Parathyroid adenoma (tissue), 2 donors: ENCODE measurements around the gene MTFP1.
"Not testable (repeated sequence)": the region's sequence is repeated elsewhere in the genome, so short reads cannot be mapped to it uniquely, and the experiment has no call there.

ENCODE experiments used
- H2AFZ ChIP-seq: fragments of 300-600 bp; sonication (generic); one replicate; pipeline ENCODE4 v1.7.0; 2017; ENCODE audit warnings: antibody characterized with exemption, mild to moderate bottlenecking
- H3K27ac ChIP-seq: fragments of 300-600 bp; sonication (generic); one replicate; pipeline ENCODE4 v1.7.0; 2017
- H3K27me3 ChIP-seq: fragments of 300-600 bp; sonication (generic); one replicate; pipeline ENCODE4 v1.7.0; 2017; ENCODE audit warnings: low read length; ENCODE audit not compliant: control insufficient read depth, insufficient read depth
- H3K36me3 ChIP-seq: fragments of 300-600 bp; sonication (generic); one replicate; pipeline ENCODE4 v1.7.0; 2017; ENCODE audit warnings: low read length; ENCODE audit not compliant: control insufficient read depth, insufficient read depth
- H3K4me1 ChIP-seq: fragments of 300-600 bp; sonication (generic); one replicate; pipeline ENCODE4 v1.7.0; 2017; ENCODE audit warnings: control low read depth
- H3K4me2 ChIP-seq: fragments of 300-600 bp; sonication (generic); one replicate; pipeline ENCODE4 v1.7.0; 2017; ENCODE audit warnings: low read length
- H3K4me3 ChIP-seq: fragments of 300-600 bp; sonication (generic); one replicate; pipeline ENCODE4 v1.7.0; 2017; ENCODE audit warnings: low read depth, low read length
- H3K79me2 ChIP-seq: fragments of 300-600 bp; sonication (generic); one replicate; pipeline ENCODE4 v1.7.0; 2017; ENCODE audit warnings: control low read depth
- H3K9ac ChIP-seq: fragments of 300-600 bp; sonication (generic); one replicate; pipeline ENCODE4 v1.7.0; 2017; ENCODE audit warnings: mild to moderate bottlenecking
- H3K9me3 ChIP-seq: fragments of 300-600 bp; sonication (generic); one replicate; pipeline ENCODE4 v1.7.0; 2017; ENCODE audit warnings: low read length; ENCODE audit not compliant: control insufficient read depth
- TF ChIP-seq, protein P1 (sequence below): fragments of 300-600 bp; sonication (generic); IDR thresholded peaks from one replicate; pipeline ENCODE4 v1.7.0; 2017; ENCODE audit warnings: antibody characterized with exemption, mild to moderate bottlenecking
- donor health status: primary hyperparathyroidism.

MTFP1 gene

DNA sequence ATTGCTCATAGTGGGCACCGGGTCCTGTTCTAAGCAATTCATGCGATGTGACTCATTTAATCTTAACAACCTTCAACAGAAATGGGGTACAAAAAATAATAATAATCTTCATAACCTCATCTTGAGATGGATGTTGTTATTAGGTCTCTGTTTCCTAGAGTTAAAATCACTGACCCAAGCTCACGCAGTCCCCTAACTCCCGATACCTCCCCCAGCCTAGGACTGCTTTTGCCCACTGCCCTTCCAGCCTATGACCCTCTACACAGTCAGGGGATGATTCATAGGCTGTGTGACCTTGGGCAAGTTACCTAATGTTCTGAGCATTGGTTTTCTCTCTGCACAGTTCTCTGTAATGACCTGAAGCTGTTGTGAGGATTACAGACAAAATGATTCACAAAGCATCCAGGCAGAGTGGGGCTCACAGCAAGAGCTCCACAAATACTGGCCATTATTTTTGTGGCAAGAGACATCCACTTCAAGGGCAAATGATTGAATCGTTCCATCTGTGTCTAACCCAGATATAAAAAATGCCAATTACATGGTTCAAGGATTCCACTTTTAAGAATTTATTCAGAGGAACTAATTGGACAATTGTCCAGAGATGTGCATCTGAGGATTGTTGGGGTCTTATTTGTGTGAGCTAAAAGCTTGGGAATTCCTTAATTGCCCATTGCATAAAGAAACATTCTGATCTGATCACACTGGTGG lies 20.0 kb downstream of the MTFP1 start:
- Histone ChIP-seq H3K4me1 (no peaks in the 10 kb centered on the region), H2AFZ (peak overlapping the region; percentile 79), H3K9me3 (no peaks in the 10 kb centered on the region), H3K9ac (no peak overlapping the region), H3K4me3 (no peak overlapping the region), H3K36me3 (no peaks in the 10 kb centered on the region), H3K27me3 (no peaks in the 10 kb centered on the region), H3K4me2 (no peak overlapping the region), H3K27ac (no peak overlapping the region), H3K79me2 (no peaks in the 10 kb centered on the region)
- TF ChIP-seq, protein P1, sequence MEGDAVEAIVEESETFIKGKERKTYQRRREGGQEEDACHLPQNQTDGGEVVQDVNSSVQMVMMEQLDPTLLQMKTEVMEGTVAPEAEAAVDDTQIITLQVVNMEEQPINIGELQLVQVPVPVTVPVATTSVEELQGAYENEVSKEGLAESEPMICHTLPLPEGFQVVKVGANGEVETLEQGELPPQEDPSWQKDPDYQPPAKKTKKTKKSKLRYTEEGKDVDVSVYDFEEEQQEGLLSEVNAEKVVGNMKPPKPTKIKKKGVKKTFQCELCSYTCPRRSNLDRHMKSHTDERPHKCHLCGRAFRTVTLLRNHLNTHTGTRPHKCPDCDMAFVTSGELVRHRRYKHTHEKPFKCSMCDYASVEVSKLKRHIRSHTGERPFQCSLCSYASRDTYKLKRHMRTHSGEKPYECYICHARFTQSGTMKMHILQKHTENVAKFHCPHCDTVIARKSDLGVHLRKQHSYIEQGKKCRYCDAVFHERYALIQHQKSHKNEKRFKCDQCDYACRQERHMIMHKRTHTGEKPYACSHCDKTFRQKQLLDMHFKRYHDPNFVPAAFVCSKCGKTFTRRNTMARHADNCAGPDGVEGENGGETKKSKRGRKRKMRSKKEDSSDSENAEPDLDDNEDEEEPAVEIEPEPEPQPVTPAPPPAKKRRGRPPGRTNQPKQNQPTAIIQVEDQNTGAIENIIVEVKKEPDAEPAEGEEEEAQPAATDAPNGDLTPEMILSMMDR: no peak

DNA sequence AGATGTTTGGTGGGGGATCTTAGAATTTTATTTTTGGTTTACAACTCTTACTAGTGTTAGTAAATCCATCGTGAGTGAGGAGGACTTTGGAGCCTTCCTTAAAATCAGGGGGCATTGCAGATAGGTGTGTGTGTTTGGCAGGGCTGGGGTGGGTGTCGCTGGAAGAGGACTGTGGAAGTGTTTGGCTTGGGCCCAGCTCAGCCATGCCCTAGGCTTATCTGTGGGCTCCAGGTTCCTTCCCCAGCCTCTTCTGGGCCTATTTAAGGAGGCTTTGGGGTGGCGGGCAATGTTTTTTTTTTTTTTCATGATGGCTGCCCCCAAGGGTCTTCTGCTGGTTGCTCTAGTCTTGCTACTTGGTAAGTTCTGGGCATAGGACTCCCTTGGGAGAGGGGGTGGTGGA lies 22.1 kb downstream of the MTFP1 start:
- H2AFZ ChIP-seq: no peak overlapping the region
- H3K27ac ChIP-seq: no peak overlapping the region
- no peaks in the 10 kb centered on the region for H3K79me2 ChIP-seq
- no peaks in the 10 kb centered on the region for H3K9me3 ChIP-seq
- H3K4me2 ChIP-seq: no peak overlapping the region
- H3K27me3 ChIP-seq: no peaks in the 10 kb centered on the region
- no peak overlapping the region for H3K9ac ChIP-seq
- TF ChIP-seq, protein P1: no peak
- H3K4me1 ChIP-seq: no peaks in the 10 kb centered on the region
- H3K4me3 ChIP-seq: no peak overlapping the region
- H3K36me3 ChIP-seq: no peaks in the 10 kb centered on the region

DNA sequence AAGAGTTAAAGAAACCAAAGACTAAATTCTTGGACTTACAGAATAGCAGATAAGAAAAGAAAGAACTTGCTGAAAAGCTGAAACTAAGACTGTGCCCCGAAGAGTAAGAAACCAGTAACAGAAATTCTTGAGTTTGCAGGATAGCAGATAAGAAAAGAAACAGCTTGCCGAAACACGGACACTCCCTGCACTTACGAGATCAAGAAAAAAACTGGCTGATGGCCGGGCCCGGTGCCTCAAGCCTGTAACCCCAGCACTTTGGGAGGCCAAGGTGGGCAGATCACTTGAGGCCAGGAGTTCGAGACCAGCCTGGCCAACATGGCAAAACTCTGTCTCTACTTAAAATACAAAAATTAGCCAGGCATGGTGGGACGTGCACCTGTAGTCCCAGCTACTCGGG lies 25.9 kb downstream of the MTFP1 start:
- H3K4me3 ChIP-seq, H3K27me3 ChIP-seq, H3K36me3 ChIP-seq, H3K27ac ChIP-seq, H2AFZ ChIP-seq, H3K9ac ChIP-seq, H3K79me2 ChIP-seq, H3K9me3 ChIP-seq, H3K4me1 ChIP-seq: not testable (repeated sequence)
- H3K4me2 ChIP-seq: peak overlapping the region; percentile 31

DNA sequence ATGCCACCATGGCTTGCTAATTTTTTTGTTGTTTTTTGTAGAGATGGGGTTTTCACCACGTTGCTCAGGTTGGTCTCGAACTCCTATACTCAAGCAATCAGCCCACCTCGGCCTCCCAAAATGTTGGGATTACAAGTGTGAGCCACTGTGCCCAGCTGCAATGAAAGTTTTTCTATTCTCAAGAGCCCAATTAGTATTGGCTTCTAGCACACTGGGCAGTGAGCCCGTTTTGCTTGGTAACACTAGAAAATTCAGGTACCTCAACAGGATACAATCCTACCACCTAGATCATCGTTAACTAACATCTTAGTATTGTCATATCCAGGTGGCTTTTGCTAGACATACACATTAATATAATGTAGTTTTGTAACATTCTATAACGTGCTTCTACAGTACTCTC lies 27.3 kb downstream of the MTFP1 start:
- H3K4me2 ChIP-seq: no peak overlapping the region
- H2AFZ ChIP-seq: no peak overlapping the region
- no peak overlapping the region for H3K4me3 ChIP-seq
- H3K79me2 ChIP-seq: no peaks in the 10 kb centered on the region
- H3K36me3 ChIP-seq: no peaks in the 10 kb centered on the region
- no peaks in the 10 kb centered on the region for H3K9me3 ChIP-seq
- no peaks in the 10 kb centered on the region for H3K4me1 ChIP-seq
- no peak overlapping the region for H3K9ac ChIP-seq
- H3K27me3 ChIP-seq: no peaks in the 10 kb centered on the region
- TF ChIP-seq, protein P1: no peak
- H3K27ac ChIP-seq: no peak overlapping the region

DNA sequence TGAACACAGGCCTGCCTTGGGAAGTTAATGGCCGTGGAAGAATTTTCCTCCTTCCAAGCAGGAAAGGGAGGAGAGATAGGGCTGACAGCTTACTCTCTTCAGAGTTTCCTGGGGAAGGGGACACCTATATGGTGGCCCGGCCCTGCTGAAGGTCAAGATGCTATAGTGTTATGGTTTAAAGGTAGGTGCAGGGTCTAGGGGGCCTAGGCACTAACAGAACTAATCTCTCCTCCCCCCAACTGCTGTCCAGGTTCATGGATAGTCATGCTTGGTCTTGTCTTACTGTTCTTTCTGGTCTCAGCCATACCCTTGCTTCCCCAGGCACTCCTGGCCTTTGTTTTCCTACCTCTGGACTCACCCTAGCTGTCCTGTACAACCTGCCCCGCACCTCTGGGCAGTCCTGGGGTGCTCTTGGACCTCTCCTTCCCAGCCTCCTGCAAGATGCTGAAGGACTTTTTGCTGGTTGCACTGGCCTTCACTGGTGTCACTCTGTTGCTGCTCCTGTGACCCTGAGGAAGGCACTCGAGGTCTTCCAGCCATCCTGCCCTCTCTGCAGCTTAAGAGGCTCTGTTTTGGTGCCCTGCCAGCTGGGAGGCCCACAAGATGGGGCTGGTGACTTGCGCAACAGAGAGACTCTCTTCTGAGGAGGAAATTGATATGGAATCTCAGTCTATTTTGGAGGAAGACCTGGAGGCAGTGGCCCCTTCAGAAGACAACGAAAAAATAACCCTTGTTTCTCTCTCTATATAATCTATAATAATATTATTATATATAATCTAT lies 28.4 kb downstream of the MTFP1 start:
- Histone ChIP-seq H3K79me2 (no peaks in the 10 kb centered on the region), H3K4me3 (no peak overlapping the region), H3K9ac (no peak overlapping the region), H2AFZ (no peak overlapping the region), H3K36me3 (no peaks in the 10 kb centered on the region), H3K27ac (no peak overlapping the region), H3K4me1 (no peaks in the 10 kb centered on the region), H3K27me3 (no peaks in the 10 kb centered on the region), H3K4me2 (no peak overlapping the region), H3K9me3 (no peaks in the 10 kb centered on the region)
- TF ChIP-seq, protein P1: no peak
